ENCODE data around the gene TNFSF8.

The TNFSF8 gene

GRCh38 chr9:114911167-114911821 lies 19.1 kb downstream of the TNFSF8 start:
- in situ Hi-C loops (cut with MboI; ENCODE audit: low sequenced_read_pairs, unreplicated experiment) = no loop called here
- peak; percentile 28 for TF ChIP-seq CTCF (IDR thresholded peaks at IDR 0.05; ENCODE audit: borderline replicate concordance, control extremely low read depth, extremely low read depth, insufficient read depth, missing control alignments)
- no peak for DNase-seq (ENCODE audit: low spot score)

GRCh38 chr9:114910541-114910940 lies 19.9 kb downstream of the TNFSF8 start:
- in situ Hi-C loops (cut with MboI; ENCODE audit: low sequenced_read_pairs, unreplicated experiment) = no loop called here
- no peak for DNase-seq (ENCODE audit: low spot score)
- no peak for TF ChIP-seq CTCF (IDR thresholded peaks at IDR 0.05; ENCODE audit: borderline replicate concordance, control extremely low read depth, extremely low read depth, insufficient read depth, missing control alignments)

GRCh38 chr9:114909661-114910060 lies 20.7 kb downstream of the TNFSF8 start:
- in situ Hi-C loops (cut with MboI; ENCODE audit: low sequenced_read_pairs, unreplicated experiment) = loop anchor here (10.0 kb wide), 1 partner anchor 165 kb away; no protein-coding TSS in a partner anchor
- no peak for TF ChIP-seq CTCF (IDR thresholded peaks at IDR 0.05; ENCODE audit: borderline replicate concordance, control extremely low read depth, extremely low read depth, insufficient read depth, missing control alignments)
- DNase-seq (ENCODE audit: low spot score) = no peak

GRCh38 chr9:114908805-114909448 lies 21.5 kb downstream of the TNFSF8 start:
- in situ Hi-C loops (cut with MboI; ENCODE audit: low sequenced_read_pairs, unreplicated experiment) = loop anchor here (10.0 kb wide), 1 partner anchor 164 kb away; no protein-coding TSS in a partner anchor
- TF ChIP-seq CTCF (IDR thresholded peaks at IDR 0.05; ENCODE audit: borderline replicate concordance, control extremely low read depth, extremely low read depth, insufficient read depth, missing control alignments) = no peak
- DNase-seq (ENCODE audit: low spot score) = no peak

DNA sequence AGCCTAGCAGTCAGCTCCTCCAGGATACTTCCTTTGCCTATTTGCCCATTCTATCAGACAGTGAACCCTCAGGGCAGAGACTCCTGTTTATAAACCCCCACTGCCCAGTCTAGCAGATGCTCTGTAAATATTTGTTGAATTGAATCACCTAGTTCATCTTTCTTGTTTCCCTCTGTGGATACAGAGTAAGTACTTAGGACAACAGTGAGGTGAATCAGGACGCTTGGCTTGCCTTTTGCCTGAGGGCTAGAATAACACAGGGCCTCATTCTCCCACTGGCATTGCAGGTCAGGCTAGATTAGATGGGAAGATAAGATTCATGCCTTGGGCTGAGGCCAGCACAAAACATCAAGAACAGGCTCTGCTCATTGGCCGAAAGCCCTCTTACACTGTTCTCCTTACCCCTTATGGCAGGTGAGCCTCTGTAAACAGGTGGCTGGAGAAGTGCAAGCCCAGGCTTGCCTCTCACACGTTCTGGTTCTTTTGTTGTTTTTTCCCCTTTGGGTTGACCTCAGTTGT lies 22.2 kb downstream of the TNFSF8 start:
- DNase-seq (ENCODE audit: low spot score) = no peak
- in situ Hi-C loops (cut with MboI; ENCODE audit: low sequenced_read_pairs, unreplicated experiment) = loop anchor here (10.0 kb wide), 1 partner anchor 163 kb away; no protein-coding TSS in a partner anchor
- TF ChIP-seq CTCF (IDR thresholded peaks at IDR 0.05; ENCODE audit: borderline replicate concordance, control extremely low read depth, extremely low read depth, insufficient read depth, missing control alignments) = no peak

- in situ Hi-C loops (cut with MboI; ENCODE audit: low sequenced_read_pairs, unreplicated experiment) = loop anchor here (10.0 kb wide), 1 partner anchor 162 kb away; no protein-coding TSS in a partner anchor
- peak; percentile 29 for DNase-seq (ENCODE audit: low spot score)
- TF ChIP-seq CTCF (IDR thresholded peaks at IDR 0.05; ENCODE audit: borderline replicate concordance, control extremely low read depth, extremely low read depth, insufficient read depth, missing control alignments) = peak; percentile 48
Measured at GRCh38 chr9:114906922-114907571, 23.3 kb downstream of the TNFSF8 start.
